ENCODE measurements around the gene LIN37. TPM values are rescaled to one million over a fixed set of nuclear protein-coding genes. Genes with fewer than 3 reads are reported as not detected.

The LIN37 gene
- total and polyA plus RNA-seq, 9 of the 15 experiments (the other 6 are each of a cell fraction or from before 2014, with no cell fraction given), result 1.2 to 12.5 (median 8.6) TPM

GRCh38 chr19:35716801-35717664 is 31.3 kb upstream of the LIN37 start (continued):
- TF ChIP-seq ZNF318 (IDR thresholded peaks at IDR 0.05; ENCODE audit: borderline replicate concordance in 1 of 2, low read depth in 1 of 2) (no peak), ZNF507 (tag; conservative IDR thresholded peaks at IDR 0.05) (no peak), RBBP5 (IDR thresholded peaks at IDR 0.05; ENCODE audit: borderline replicate concordance, insufficient read depth, low read length, poor library complexity, severe bottlenecking) (no peak), MBD1 (CRISPR knock-in tag; IDR thresholded peaks at IDR 0.05) (no peak), HMG20B (CRISPR knock-in tag; IDR thresholded peaks at IDR 0.05) (no peak), SAP30 (IDR thresholded peaks at IDR 0.05; ENCODE audit: borderline replicate concordance, insufficient read depth, low read depth, low read length, poor library complexity, severe bottlenecking) (peak; percentile 70), HINFP (tag; conservative IDR thresholded peaks at IDR 0.05; ENCODE audit: low read depth) (no peak), ARID2 (IDR thresholded peaks at IDR 0.05) (peak; percentile 88), XRCC4 (IDR thresholded peaks at IDR 0.05; ENCODE audit: extremely low read depth, insufficient read depth, insufficient read length) (no peak), TFAM (CRISPR knock-in tag; conservative IDR thresholded peaks at IDR 0.05) (no peak), MAFK (IDR thresholded peaks at IDR 0.05; ENCODE audit: low read length) (no peak), ZNF239 (CRISPR knock-in tag; IDR thresholded peaks at IDR 0.05) (no peak)

Data from K562 (cell line).